GM12891 (cell line): ENCODE results near the gene BCL10.

Experiments used
- POLR2A ChIP-seq: IDR thresholded peaks from 2 replicates; pipeline ENCODE4 v1.6.1; 2011; ENCODE audit warnings: low read depth, low read length, control low read depth
- POLR2AphosphoS5 ChIP-seq: IDR thresholded peaks from 2 replicates; pipeline ENCODE4 v1.6.1; 2011; ENCODE audit warnings: low read depth, low read length, control low read depth
- SPI1 ChIP-seq: IDR thresholded peaks from 2 replicates; pipeline ENCODE4 v1.6.1; 2011; ENCODE audit warnings: low read depth, low read length, control low read depth
- TAF1 ChIP-seq: IDR thresholded peaks from 2 replicates; pipeline ENCODE4 v1.6.1; 2011; ENCODE audit warnings: low read depth, low read length, control low read depth

- TF ChIP-seq POLR2A (no peak), POLR2AphosphoS5 (no peak), TAF1 (no peak), SPI1 (no peak)
Observed at GRCh38 chr1:85244271-85245061, 32.0 kb downstream of the BCL10 start.
